DOHH2 (cell line): Measurements from ENCODE around the gene ADD3.

Source experiments
- H3F3A ChIP-seq: fragments of 200-600 bp; sonication (generic), shearing (Covaris generic); 2 replicates; pipeline ENCODE4 v1.6.0; 2016; ENCODE audit warnings: antibody characterized with exemption, mild to moderate bottlenecking; ENCODE audit not compliant: control insufficient read depth, insufficient read depth
- H3K27ac ChIP-seq: fragments of 200-600 bp; sonication (generic); 2 replicates; pipeline ENCODE4 v1.5.1; 2014; ENCODE audit warnings: low read depth, mild to moderate bottlenecking, low read length, moderate library complexity
- H3K27me3 ChIP-seq: fragments of 200-600 bp; sonication (generic); 2 replicates; pipeline ENCODE4 v1.6.1; 2014; ENCODE audit warnings: mild to moderate bottlenecking, low read length, mixed read lengths; ENCODE audit not compliant: control insufficient read depth
- H3K36me3 ChIP-seq: fragments of 200-600 bp; sonication (generic); 2 replicates; pipeline ENCODE4 v1.6.1; 2014; ENCODE audit warnings: mild to moderate bottlenecking, low read length, moderate library complexity, mixed read lengths; ENCODE audit not compliant: control insufficient read depth
- H3K4me1 ChIP-seq: fragments of 200-600 bp; sonication (generic); 2 replicates; pipeline ENCODE4 v1.6.1; 2014; ENCODE audit warnings: mild to moderate bottlenecking, low read length, mixed read lengths; ENCODE audit not compliant: control insufficient read depth
- H3K4me2 ChIP-seq: fragments of 200-600 bp; sonication (generic); 2 replicates; pipeline ENCODE4 v1.6.0; 2014; ENCODE audit warnings: mild to moderate bottlenecking, low read length, moderate library complexity
- H3K4me3 ChIP-seq: fragments of 200-600 bp; sonication (generic); 2 replicates; pipeline ENCODE4 v1.5.1; 2014; ENCODE audit warnings: mild to moderate bottlenecking, low read length, mixed read lengths
- H3K79me2 ChIP-seq: fragments of 200-600 bp; sonication (generic); 2 replicates; pipeline ENCODE4 v1.6.1; 2014; ENCODE audit warnings: mild to moderate bottlenecking, low read length, mixed read lengths; ENCODE audit not compliant: control insufficient read depth
- H3K9me2 ChIP-seq: fragments of 200-600 bp; sonication (generic); replicated peaks from 2 replicates; pipeline ENCODE4 v1.6.1; 2014; ENCODE audit warnings: mild to moderate bottlenecking, low read length, mixed read lengths; ENCODE audit not compliant: control insufficient read depth
- H3K9me3 ChIP-seq: fragments of 200-600 bp; sonication (generic); 2 replicates; pipeline ENCODE4 v1.6.1; 2014; ENCODE audit warnings: antibody characterized with exemption, low read length, mixed read lengths; ENCODE audit not compliant: control insufficient read depth, insufficient read depth
- H4K20me1 ChIP-seq: fragments of 200-600 bp; sonication (generic); 2 replicates; pipeline ENCODE4 v1.6.0; 2014; ENCODE audit warnings: low read depth, mild to moderate bottlenecking, antibody characterized with exemption, low read length, moderate library complexity; ENCODE audit not compliant: control insufficient read depth, insufficient read depth
- EZH2phosphoT487 ChIP-seq: fragments of 200-600 bp; sonication (generic); IDR thresholded peaks from 2 replicates; pipeline ENCODE4 v1.6.1; 2017; ENCODE audit warnings: borderline replicate concordance, mild to moderate bottlenecking, antibody characterized with exemption, low read length, moderate library complexity, mixed read lengths
- TF ChIP-seq, protein P1 (sequence below): fragments of 200-600 bp; sonication (generic); IDR thresholded peaks from one replicate; pipeline ENCODE4 v1.5.1; 2014; ENCODE audit warnings: antibody characterized with exemption, mild to moderate bottlenecking, low read depth, low read length; ENCODE audit not compliant: poor library complexity, severe bottlenecking

ADD3 gene

DNA sequence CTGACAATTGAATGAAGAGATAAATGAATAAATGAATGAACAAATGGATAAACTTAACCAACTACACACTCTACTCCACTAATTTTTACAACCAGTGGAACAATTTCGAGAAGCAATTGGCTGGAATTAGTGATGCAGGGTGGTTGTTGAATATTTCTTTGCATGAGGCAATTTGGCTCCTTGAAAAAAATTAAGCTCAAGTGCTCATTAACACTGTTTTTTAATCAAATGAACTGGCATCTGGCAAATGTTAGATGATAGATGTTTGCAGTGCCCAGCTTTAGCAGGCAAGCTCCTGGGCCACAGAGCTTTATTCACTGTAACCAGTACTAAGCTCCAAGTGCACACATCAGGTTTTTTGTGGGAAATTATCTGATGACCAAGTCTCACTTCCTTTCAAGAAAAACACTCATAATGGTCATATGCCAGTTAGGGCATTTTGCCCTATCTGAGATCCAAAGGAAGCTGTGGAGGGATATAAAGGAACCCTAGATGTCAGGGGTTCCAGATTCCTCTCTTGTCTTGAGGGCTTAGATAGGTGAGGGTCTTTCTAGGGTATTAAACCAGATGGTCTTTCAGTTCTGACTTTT lies 16.4 kb upstream of the ADD3 start:
- Histone ChIP-seq H3K27ac (no peak overlapping the region), H3F3A (no peaks in the 10 kb centered on the region), H4K20me1 (no peaks in the 10 kb centered on the region), H3K79me2 (no peaks in the 10 kb centered on the region), H3K4me1 (peaks cover 19% of the 10 kb centered on the region), H3K4me3 (no peak overlapping the region), H3K4me2 (no peak overlapping the region), H3K9me3 (no peaks in the 10 kb centered on the region), H3K27me3 (no peaks in the 10 kb centered on the region), H3K9me2 (no peaks in the 10 kb centered on the region), H3K36me3 (no peaks in the 10 kb centered on the region)
- no peak for TF ChIP-seq EZH2phosphoT487
- TF ChIP-seq, protein P1, sequence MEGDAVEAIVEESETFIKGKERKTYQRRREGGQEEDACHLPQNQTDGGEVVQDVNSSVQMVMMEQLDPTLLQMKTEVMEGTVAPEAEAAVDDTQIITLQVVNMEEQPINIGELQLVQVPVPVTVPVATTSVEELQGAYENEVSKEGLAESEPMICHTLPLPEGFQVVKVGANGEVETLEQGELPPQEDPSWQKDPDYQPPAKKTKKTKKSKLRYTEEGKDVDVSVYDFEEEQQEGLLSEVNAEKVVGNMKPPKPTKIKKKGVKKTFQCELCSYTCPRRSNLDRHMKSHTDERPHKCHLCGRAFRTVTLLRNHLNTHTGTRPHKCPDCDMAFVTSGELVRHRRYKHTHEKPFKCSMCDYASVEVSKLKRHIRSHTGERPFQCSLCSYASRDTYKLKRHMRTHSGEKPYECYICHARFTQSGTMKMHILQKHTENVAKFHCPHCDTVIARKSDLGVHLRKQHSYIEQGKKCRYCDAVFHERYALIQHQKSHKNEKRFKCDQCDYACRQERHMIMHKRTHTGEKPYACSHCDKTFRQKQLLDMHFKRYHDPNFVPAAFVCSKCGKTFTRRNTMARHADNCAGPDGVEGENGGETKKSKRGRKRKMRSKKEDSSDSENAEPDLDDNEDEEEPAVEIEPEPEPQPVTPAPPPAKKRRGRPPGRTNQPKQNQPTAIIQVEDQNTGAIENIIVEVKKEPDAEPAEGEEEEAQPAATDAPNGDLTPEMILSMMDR: no peak

DNA sequence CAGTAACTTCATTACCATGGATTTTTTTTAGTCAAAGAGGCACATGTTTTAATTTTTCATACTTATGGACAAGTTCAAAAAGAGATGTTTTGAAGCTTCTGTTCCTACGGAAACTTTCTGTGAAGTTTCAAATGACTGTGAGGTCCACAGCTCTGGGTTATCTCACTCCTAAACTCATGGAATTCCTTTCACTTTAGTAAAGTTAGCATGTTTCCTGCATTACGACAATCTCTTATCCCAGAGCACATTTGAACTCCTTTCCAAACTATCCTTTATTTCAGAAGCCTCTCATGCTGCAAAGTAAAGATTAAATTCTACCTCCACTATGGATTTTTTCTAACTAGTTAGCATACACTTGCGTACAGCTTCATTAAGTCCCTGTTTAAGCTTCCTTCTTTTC lies 15.3 kb upstream of the ADD3 start:
- Histone ChIP-seq H3K27ac (no peak overlapping the region), H4K20me1 (no peaks in the 10 kb centered on the region), H3F3A (no peaks in the 10 kb centered on the region), H3K4me1 (peaks cover 30% of the 10 kb centered on the region), H3K4me3 (no peak overlapping the region), H3K9me2 (no peaks in the 10 kb centered on the region), H3K27me3 (no peaks in the 10 kb centered on the region), H3K36me3 (no peaks in the 10 kb centered on the region), H3K9me3 (no peaks in the 10 kb centered on the region), H3K4me2 (no peak overlapping the region), H3K79me2 (no peaks in the 10 kb centered on the region)
- TF ChIP-seq, protein P1: no peak
- TF ChIP-seq EZH2phosphoT487: no peak

DNA sequence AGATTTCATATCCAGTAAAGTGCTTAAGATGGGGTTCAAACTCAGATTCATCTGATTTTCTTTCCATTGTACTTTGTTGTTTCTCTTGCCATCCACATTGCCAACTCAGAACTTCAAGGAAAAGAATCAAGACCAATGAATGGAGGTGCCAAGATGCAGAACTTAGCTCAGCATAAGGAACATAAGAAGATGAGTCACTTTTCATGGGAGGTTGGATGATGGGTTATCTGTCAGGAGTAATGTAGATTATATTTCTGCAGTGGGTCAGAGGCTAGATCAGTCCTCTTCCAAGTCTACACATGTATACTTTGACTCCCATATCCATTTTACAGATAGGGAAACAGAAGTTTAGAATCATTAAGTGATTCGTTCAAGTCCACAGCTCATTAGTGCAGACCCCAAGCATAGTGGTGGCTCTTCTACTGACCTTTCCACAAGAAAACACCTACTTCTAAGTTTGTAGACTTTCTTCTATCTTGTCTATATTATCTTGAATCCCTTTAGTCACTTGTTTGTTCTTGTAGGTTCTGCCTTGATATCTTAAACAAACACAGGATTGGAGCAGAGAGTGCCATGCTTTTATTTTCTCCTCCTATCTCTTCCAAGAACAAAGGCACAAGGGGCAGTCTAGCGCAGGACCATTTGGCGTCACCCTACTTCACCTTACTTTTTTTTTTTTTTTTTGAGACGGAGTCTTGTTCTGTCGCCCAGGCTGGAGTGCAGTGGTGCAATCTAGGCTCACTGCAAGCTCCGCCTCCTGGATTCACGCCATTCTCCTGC lies 14.0 kb upstream of the ADD3 start:
- Histone ChIP-seq H3K9me3 (no peaks in the 10 kb centered on the region), H3K79me2 (no peaks in the 10 kb centered on the region), H3F3A (no peaks in the 10 kb centered on the region), H3K4me3 (no peak overlapping the region), H3K9me2 (no peaks in the 10 kb centered on the region), H3K27ac (no peak overlapping the region), H3K4me2 (no peak overlapping the region), H3K27me3 (no peaks in the 10 kb centered on the region), H4K20me1 (no peaks in the 10 kb centered on the region), H3K36me3 (no peaks in the 10 kb centered on the region), H3K4me1 (peaks cover 37% of the 10 kb centered on the region)
- no peak for TF ChIP-seq EZH2phosphoT487
- TF ChIP-seq, protein P1: no peak
